Activated naive CD8-positive, alpha-beta T cell treated with anti-CD3 and anti-CD28 coated beads for 36 hours (primary cell): ENCODE measurements around the gene TNFRSF25. TPM values are rescaled to one million over a fixed set of nuclear protein-coding genes. Genes with fewer than 3 reads are reported as not detected.
A peak's percentile ranks its signal among the peaks of the same experiment; 100 is the strongest.

Source experiments
- DNase-seq: peaks from one replicate; pipeline ENCODE4 v3.0.0; 2021
- H3K27ac Mint-ChIP-seq: one replicate; pipeline ENCODE4 v1.8.0; 2022; ENCODE audit warnings: mild to moderate bottlenecking, moderate library complexity, mixed read lengths
- H3K27me3 Mint-ChIP-seq: one replicate; pipeline ENCODE4 v1.8.0; 2022; ENCODE audit warnings: mild to moderate bottlenecking, mixed read lengths
- H3K36me3 Mint-ChIP-seq: one replicate; pipeline ENCODE4 v1.8.0; 2021; ENCODE audit warnings: mild to moderate bottlenecking, mixed read lengths
- H3K4me1 Mint-ChIP-seq: one replicate; pipeline ENCODE4 v1.8.0; 2021; ENCODE audit warnings: mixed read lengths
- H3K4me3 Mint-ChIP-seq: one replicate; pipeline ENCODE4 v1.8.0; 2022; ENCODE audit warnings: mild to moderate bottlenecking, moderate library complexity, mixed read lengths
- H3K9me3 Mint-ChIP-seq: one replicate; pipeline ENCODE4 v1.8.0; 2022; ENCODE audit warnings: mixed read lengths
- total RNA-seq, 2 experiments: library from RNA; stranded (reverse); gene quantifications; one replicate each; pipeline ENCODE4 v1.2.3, GENCODE V29; 2021

Gene TNFRSF25
- total RNA-seq, 2 experiments from 2014 or later: 64.7 to 67.8 TPM

DNA sequence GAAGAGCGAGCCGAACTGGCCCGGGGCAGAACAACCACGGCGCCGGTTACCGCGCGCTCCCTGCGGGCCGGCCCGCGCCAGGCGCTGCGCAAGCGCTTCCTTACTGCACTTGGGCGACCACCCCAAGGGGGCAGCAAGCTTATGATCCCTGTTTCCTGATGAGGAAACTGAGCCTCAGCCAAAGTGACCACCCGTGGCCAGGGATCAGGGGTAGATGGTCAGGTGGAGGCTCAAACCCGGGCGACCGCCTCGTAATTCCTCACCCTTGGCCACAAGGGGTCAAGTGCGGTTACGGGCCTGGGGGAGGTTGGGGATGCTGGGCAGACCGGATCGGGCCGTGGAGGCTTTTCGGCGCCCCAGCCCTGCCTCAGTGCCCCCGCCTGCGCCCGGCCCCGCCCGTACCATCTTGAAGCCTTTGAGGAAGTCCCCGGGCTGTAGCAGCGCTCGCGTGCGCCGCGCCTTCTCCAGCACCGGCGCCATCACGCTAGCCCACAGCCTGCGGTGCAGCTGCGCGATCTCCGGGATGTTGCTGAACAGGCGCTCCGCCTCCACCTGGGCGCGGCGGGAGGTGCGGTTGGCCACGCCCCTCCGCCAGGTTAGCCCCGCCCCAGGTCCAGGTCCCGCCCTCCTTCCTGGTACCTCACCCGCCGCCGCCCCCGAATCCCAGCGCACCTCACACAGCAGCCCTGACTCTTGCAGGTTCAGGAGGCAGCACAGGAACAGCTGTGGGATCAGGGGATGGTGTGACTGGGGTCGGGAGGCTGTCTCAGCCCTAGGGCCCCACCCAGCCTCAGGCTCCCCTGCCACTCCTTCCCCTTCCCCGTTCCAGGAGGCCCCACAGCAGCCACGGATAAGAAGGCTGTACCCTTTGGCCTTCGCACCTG, 5.4 kb upstream of the TNFRSF25 start:
- Mint-ChIP-seq H3K9me3 (no peaks in the 10 kb centered on the region), H3K4me3 (no peak overlapping the region), H3K36me3 (no peaks in the 10 kb centered on the region), H3K27me3 (no peaks in the 10 kb centered on the region), H3K4me1 (peaks cover 4% of the 10 kb centered on the region), H3K27ac (no peak overlapping the region)
- no peak for DNase-seq

DNA sequence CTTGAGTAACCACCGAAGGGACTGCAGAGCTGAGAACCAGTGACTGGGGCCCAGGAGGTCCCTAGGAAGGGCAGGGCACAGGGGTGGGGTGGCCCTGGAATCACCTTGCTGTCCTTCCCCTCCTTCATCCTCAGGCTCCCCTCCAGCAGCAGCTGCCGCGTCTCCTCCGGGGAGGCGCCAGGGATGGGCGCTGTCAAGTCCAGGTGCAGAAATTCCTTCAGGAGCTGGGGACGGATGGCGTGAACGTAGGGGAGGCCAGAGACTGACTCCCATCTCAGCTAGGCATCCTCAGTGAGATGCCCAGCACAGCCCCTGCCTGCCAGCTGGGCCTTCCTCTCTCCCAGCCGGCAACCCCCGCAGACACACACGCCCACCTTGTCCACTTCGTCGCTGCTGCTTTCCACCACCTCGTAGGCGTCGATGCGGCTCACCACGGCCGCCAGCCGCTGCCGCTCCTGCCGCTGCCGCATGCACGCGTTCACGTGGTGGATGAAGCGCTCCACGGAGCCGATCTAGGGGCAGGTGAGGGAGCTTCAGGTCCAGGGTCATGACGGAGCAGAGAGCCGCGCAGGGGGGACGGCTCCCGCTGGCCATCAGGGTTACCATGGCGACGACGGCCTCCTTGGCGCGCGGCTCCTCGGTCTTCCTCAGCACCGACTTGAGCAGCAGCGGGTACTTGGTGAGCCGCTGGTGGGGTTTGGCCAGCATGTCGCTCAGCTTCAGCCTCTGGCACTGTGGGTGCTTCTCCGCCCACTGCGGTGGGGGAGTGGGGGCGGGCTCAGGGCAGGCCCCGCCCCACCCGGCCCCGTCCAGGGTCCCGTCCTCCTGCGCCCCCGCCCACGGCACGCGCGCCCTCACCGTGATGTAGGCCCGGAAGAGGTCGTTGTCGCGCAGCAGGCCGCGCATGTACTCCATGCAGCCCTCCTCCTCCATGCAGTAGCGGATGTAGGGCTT, 4.4 kb upstream of the TNFRSF25 start:
- H3K9me3 Mint-ChIP-seq: no peaks in the 10 kb centered on the region
- no peak overlapping the region for H3K4me3 Mint-ChIP-seq
- DNase-seq: no peak
- H3K4me1 Mint-ChIP-seq: peaks cover 3% of the 10 kb centered on the region
- no peaks in the 10 kb centered on the region for H3K27me3 Mint-ChIP-seq
- no peak overlapping the region for H3K27ac Mint-ChIP-seq
- H3K36me3 Mint-ChIP-seq: peaks cover under 1% of the 10 kb centered on the region

DNA sequence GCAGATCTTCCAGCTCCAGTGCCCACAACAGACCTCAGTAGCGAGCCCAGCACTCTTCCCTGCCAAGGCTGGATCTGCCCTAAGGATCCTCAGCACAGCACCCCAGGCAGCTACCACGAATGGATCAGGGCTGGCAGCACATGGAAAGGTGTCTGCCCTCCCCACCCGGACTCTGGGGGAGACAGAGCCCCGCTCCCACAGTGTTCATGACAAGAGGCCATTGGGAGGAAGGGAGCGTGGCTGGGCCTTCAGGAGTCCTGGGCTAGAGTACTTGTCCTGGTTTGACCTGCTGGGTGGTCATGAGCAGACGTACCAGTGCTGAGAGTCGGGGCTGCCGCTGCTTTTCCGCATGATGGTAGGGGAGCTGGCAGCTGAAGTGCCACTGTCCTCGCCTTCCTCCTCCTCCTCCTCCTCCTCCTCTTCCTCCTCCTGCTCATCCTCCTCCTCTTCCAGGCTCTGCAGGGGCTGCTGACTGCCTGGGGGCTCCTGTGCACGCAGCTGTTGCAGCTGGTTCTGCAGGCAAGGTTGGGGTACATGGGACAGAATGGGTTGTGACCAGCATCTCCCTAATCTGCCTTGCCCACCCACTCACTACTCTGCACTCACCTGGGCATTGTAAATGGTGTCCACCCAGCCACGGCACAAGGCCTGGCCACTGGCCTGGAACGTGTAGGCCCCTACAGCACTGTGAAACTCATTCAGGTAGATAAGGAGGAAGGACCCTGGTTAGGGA, 2.9 kb upstream of the TNFRSF25 start:
- Mint-ChIP-seq H3K36me3 (peaks cover 7% of the 10 kb centered on the region), H3K4me3 (no peak overlapping the region), H3K4me1 (peaks cover 12% of the 10 kb centered on the region), H3K9me3 (no peaks in the 10 kb centered on the region), H3K27me3 (no peaks in the 10 kb centered on the region), H3K27ac (no peak overlapping the region)
- no peak for DNase-seq

DNA sequence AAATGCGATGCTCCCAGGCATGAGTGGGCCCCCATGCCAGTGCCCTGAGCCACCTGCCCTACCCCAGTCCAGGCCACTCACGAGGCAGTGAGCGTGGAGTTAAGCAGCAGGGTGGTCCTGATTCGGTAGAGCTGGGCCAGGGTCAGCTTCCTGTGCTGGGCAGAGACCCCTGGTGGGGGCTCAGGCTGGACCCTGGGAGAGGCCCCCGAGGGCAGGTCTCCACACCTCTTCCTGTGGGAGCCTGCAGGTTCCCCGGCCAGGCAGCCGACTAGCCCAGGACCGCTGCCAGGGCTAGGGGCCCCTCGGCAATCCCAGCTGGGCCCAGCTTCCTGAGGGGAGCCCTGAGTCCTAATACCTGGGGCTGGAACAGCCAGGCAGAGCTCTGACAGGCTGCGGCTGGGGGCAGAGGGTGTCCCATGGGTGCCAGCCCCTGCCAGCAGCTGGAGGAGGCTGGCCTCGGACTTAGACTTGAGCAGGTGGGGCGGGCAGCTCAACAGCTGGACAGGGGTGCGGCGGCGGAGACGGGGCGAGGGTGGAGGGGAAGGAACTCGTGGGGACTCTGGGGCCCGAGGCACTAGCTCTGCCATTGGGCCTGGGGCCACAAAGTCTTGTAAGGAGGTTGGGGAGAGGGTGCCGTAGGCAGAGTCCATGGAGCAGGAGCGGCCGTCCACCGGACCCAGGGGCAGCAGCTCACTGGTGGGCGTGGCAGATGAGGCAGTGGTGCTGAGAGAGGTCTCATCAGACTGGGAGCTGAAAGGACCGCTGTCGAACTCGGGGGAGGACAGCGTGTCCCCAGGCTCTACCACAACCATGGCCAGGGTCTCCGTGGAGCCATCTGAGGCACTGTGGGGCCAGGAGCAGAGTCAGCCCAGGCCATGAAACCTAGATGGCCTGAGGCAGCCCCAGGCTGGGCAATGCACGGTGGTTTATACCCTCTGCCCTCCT, 2.0 kb upstream of the TNFRSF25 start:
- H3K36me3 Mint-ChIP-seq: peaks cover 11% of the 10 kb centered on the region
- H3K4me1 Mint-ChIP-seq: peaks cover 16% of the 10 kb centered on the region
- H3K27me3 Mint-ChIP-seq: no peaks in the 10 kb centered on the region
- H3K4me3 Mint-ChIP-seq: no peak overlapping the region
- no peak for DNase-seq
- H3K9me3 Mint-ChIP-seq: no peaks in the 10 kb centered on the region
- H3K27ac Mint-ChIP-seq: no peak overlapping the region

DNA sequence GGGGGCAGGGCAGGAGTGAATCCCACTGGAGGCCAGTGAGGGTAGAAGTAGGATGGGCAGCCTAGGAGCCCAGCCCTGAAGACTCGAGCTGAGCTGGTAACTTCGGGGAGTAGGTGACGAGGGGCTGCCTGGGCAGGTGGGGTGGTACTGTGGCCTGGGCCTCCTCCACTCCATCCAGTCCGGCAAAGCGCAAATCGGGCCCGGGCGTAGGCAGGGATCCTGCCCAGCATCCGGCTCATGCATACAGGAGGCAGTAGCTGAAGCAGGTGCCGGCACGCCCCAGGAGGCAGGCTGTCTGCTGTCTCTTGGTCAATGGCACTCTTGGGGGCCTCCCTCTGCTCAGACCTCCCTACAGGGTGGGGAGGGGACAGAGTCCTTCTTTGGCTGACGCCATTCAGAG, 1.3 kb upstream of the TNFRSF25 start:
- no peak overlapping the region for H3K27ac Mint-ChIP-seq
- peaks cover 18% of the 10 kb centered on the region for H3K36me3 Mint-ChIP-seq
- no peak for DNase-seq
- no peaks in the 10 kb centered on the region for H3K27me3 Mint-ChIP-seq
- H3K9me3 Mint-ChIP-seq: no peaks in the 10 kb centered on the region
- H3K4me1 Mint-ChIP-seq: peaks cover 24% of the 10 kb centered on the region
- no peak overlapping the region for H3K4me3 Mint-ChIP-seq

DNA sequence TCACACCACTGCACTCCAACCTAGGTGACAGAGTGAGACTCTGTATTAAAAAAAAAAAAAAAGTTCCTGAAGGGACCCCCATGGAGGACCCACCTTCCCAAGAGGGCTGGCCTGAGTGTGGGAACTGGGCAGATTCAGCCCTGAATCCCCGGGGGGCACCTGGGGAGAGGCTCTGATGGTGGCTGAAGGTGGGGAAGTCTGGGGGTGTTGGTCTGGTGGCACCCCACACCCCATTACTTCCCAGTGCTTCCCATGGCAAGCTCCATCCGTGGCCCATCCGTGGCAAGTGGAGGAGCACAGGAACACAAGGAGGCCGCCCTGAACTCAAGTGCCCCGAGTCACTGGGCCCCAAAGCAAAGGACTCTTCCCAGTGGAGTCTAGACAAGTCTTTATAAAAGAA, 778 bp upstream of the TNFRSF25 start:
- no peaks in the 10 kb centered on the region for H3K27me3 Mint-ChIP-seq
- peaks cover 21% of the 10 kb centered on the region for H3K36me3 Mint-ChIP-seq
- peak overlapping the region; percentile 79 for H3K4me3 Mint-ChIP-seq
- no peak for DNase-seq
- peaks cover 25% of the 10 kb centered on the region for H3K4me1 Mint-ChIP-seq
- H3K27ac Mint-ChIP-seq: peak overlapping the region; percentile 56
- H3K9me3 Mint-ChIP-seq: no peaks in the 10 kb centered on the region

DNA sequence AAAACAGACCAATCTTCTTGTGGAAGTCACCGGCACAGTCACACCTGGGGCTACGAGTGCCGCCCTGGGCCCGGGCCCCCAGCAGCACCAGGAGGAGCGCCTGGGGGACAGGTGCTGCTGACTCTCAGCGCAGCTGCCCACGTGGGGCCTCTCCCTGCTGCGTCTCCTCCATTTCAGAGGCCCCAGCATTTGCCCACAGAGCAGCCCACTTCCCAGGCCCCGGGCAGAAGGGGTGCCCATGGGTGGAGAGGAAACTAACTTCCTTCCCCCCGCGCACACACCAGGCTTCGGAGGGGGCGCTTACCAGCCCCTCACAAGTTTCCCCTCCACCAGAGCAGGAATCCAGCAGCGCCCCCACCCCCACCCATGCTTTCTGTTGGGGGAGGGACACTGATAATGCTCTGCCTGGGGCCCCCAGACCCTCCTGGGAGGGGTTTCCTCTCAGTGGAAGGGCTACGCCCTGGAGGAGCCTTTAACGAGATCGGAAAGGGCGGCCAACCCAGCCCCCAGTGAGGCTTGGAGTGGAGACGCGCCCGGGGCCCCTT, 440 bp downstream of the TNFRSF25 start:
- Mint-ChIP-seq H3K27me3 (no peaks in the 10 kb centered on the region), H3K36me3 (peaks cover 29% of the 10 kb centered on the region), H3K9me3 (no peaks in the 10 kb centered on the region)

DNA sequence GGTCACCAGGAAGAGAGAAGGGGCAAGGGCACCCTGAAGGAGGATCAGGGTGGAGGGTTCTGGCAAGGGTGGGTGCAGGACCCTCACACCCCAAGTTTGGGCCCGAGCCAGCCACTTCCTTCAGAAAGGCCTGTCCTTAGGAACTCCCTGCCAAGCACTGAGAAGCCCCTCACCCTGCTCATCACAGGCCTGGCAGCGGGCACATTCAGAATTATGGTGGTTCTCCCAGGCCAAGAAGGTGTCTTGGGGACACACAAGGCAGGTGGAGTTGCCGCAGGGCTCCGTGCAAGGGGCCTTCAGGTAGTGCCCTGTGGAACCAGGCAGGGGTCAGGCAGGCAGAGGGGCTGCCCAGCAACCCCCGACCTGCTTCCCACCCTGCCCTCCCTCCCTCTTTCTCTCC, 1.1 kb downstream of the TNFRSF25 start:
- H3K4me1 Mint-ChIP-seq: peaks cover 40% of the 10 kb centered on the region

More for the DNA sequence above, 440 bp downstream of the TNFRSF25 start:
- peaks cover 35% of the 10 kb centered on the region for H3K4me1 Mint-ChIP-seq
- DNase-seq: peak; percentile 62
- H3K4me3 Mint-ChIP-seq: peak overlapping the region; percentile 79
- H3K27ac Mint-ChIP-seq: peak overlapping the region; percentile 88

DNA sequence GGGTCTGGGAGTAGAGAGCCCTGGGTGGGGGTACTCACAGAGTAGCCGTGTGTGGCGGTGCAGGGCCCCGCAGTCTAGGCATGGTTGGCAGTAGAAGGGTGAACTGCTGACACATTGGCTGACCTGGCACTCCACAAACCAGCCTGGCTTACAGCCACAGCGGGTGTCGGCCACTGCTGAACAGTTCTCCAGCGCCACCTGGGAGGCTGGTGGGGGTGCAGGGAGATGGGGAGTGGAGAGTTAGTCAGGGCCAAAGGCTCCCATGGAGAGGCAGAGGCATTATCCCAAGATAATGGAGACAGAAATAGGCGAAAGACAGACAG, 1.5 kb downstream of the TNFRSF25 start:
- Mint-ChIP-seq H3K4me1 (peaks cover 44% of the 10 kb centered on the region), H3K27me3 (peaks cover 3% of the 10 kb centered on the region), H3K4me3 (peak overlapping the region; percentile 79), H3K36me3 (peaks cover 29% of the 10 kb centered on the region), H3K9me3 (no peaks in the 10 kb centered on the region), H3K27ac (peak overlapping the region; percentile 67)
- peak; percentile 42 for DNase-seq

More for the DNA sequence above, 1.1 kb downstream of the TNFRSF25 start:
- Mint-ChIP-seq H3K4me3 (peak overlapping the region; percentile 79), H3K27me3 (no peaks in the 10 kb centered on the region), H3K27ac (peak overlapping the region; percentile 88), H3K36me3 (peaks cover 29% of the 10 kb centered on the region), H3K9me3 (no peaks in the 10 kb centered on the region)
- DNase-seq: no peak

DNA sequence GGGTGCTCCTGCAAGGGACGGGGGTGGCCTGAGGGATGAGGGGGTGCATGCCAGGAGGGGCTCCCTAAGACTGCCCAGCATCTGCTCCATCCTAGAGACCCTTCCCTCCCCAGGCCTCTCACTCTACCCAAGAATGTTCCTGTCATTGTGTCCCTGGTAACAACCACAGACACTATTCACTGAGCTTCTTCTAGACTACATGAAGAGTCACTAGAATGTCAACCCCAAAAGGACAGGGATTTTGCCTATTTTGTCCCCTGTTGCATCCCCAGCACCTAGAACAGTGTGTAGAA, 2.9 kb downstream of the TNFRSF25 start:
- Mint-ChIP-seq H3K4me3 (no peak overlapping the region), H3K36me3 (peaks cover 29% of the 10 kb centered on the region), H3K27ac (peak overlapping the region; percentile 63), H3K27me3 (peaks cover 4% of the 10 kb centered on the region), H3K4me1 (peaks cover 46% of the 10 kb centered on the region), H3K9me3 (no peaks in the 10 kb centered on the region)
- DNase-seq: no peak

DNA sequence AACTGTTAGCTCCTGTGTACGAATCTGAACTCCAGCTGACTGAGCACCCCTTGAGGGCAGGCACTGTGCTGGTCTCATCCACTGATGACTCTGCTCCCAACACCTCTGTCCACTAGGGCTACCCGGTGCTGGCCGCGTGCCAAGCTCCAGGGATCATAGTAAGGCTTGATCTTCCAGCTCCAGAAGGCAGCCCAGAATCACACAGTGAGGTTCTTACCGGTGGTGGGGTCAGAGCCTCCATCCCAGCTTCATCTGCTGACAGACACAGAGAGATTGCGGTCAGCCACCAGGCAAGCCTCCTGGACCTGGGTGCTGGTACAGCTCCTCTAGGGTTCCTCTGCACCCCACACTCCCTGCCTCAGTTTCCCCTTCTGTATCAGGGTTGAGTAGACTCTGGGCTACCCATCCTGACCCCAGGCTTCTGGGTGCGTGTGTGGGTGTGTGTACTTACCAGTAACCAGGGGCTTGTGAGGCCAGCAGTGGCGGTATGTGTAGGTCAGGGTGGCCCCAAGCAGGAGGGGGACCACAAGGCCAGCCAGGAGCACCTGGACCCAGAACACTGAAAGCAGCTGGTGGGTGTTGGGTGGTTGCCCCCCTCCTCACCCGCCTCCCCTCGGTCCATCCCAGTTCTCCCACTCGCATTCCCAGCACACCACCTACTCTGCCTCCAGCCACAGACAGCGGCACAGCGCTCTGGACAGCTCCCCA, 3.4 kb downstream of the TNFRSF25 start:
- H3K27me3 Mint-ChIP-seq: peaks cover 4% of the 10 kb centered on the region
- H3K9me3 Mint-ChIP-seq: no peaks in the 10 kb centered on the region
- H3K27ac Mint-ChIP-seq: peak overlapping the region; percentile 63
- H3K4me1 Mint-ChIP-seq: peaks cover 46% of the 10 kb centered on the region
- peaks cover 29% of the 10 kb centered on the region for H3K36me3 Mint-ChIP-seq
- peak overlapping the region; percentile 9 for H3K4me3 Mint-ChIP-seq
- no peak for DNase-seq

DNA sequence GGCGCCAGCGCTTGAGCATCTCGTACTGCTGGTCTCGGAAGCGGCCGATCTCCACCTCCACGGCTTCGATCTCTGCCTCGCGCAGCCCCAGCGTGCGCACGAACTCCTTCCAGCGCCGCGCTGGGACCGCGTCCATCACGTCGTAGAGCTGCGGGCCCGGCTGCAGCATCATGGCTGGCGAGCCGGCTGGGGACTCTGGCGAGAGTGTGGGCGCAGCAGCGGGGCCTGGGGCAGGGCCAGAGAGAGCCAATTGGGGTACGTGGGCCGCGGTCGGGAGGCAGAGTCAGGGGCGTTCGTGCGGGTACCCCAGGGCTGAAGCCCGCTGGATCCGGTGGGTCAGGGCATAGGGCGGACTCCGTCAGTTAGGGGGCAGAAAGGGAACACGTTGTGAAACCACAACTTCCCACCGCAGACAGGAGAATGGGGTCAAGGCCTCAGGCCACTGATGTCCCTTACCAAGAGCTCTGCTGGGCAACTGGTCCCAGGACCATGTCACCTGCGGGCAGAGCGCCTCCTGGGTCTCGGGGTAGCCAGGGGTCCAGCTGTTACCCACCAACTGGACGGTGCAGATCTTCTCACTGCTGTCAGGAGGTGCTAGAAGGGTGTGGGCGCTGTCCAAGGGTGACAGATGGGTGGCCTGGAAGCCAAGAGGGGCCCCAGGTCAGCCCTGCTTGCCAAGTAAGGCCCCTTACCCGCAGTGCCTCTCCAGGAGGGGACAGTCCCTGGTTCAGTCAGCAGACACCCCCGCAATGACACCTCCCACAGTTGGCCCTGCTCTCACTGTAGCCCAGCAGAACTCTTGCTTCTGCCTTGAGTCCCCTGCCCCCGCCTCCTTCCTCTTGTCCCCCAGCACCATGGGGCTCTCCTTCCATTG, 4.2 kb downstream of the TNFRSF25 start:
- no peaks in the 10 kb centered on the region for H3K9me3 Mint-ChIP-seq
- H3K27ac Mint-ChIP-seq: peak overlapping the region; percentile 34
- DNase-seq: no peak
- peaks cover 46% of the 10 kb centered on the region for H3K4me1 Mint-ChIP-seq
- H3K27me3 Mint-ChIP-seq: peaks cover 7% of the 10 kb centered on the region
- H3K4me3 Mint-ChIP-seq: peak overlapping the region; percentile 9
- peaks cover 29% of the 10 kb centered on the region for H3K36me3 Mint-ChIP-seq
